GM18909 (cell line): ENCODE measurements around the gene DIPK1C.
A peak's percentile ranks its signal among the peaks of the same experiment; 100 is the strongest.
"Not testable (repeated sequence)": the region's sequence is repeated elsewhere in the genome, so short reads cannot be mapped to it uniquely, and the experiment has no call there.

Experiments
- ATAC-seq: cut with Tn5 transposase; IDR thresholded peaks from one replicate; pipeline ENCODE4 v1.9.1; 2021; ENCODE audit warnings: mild to moderate bottlenecking; ENCODE audit not compliant: unreplicated experiment, poor library complexity

The DIPK1C gene

GRCh38 chr18:74457043-74457724 is at the start of gene DIPK1C:
Gene DIPK1C, minus strand, starts transcription at chr18:74457308. Its CDS starts 49 bp downstream, at chr18:74457259.
- ATAC-seq, result no peak

- no peak for ATAC-seq
Observed at GRCh38 chr18:74506448-74507084, 49.5 kb upstream of the DIPK1C start.

- ATAC-seq, result no peak
Observed at GRCh38 chr18:74505776-74506175, 48.7 kb upstream of the DIPK1C start.

GRCh38 chr18:74503137-74503536 is 46.0 kb upstream of the DIPK1C start:
- ATAC-seq, result no peak

- ATAC-seq, result no peak
Observed at GRCh38 chr18:74501386-74501785, 44.3 kb upstream of the DIPK1C start.

- not testable (repeated sequence) for ATAC-seq
Observed at GRCh38 chr18:74500774-74501173, 43.7 kb upstream of the DIPK1C start.

- ATAC-seq, result no peak
Observed at GRCh38 chr18:74500372-74500771, 43.3 kb upstream of the DIPK1C start.

- peak; percentile 57 for ATAC-seq
Observed at GRCh38 chr18:74499633-74500032, 42.5 kb upstream of the DIPK1C start.

- peak; percentile 26 for ATAC-seq
Observed at GRCh38 chr18:74498712-74499627, 41.9 kb upstream of the DIPK1C start.

GRCh38 chr18:74497778-74498177 is 40.7 kb upstream of the DIPK1C start:
- no peak for ATAC-seq

- ATAC-seq, result no peak
Observed at GRCh38 chr18:74497324-74497676, 40.2 kb upstream of the DIPK1C start.

GRCh38 chr18:74496508-74497323 is 39.6 kb upstream of the DIPK1C start:
- ATAC-seq, result peak; percentile 35

GRCh38 chr18:74495581-74496507 is 38.7 kb upstream of the DIPK1C start, which contains the start of gene CNDP2:
Gene CNDP2, plus strand, starts transcription at chr18:74496363. Its CDS starts 3,611 bp downstream, at chr18:74499974.
- peak; percentile 79 for ATAC-seq

- ATAC-seq, result no peak
Observed at GRCh38 chr18:74494514-74494913, 37.4 kb upstream of the DIPK1C start.

GRCh38 chr18:74493689-74494088 is 36.6 kb upstream of the DIPK1C start:
- ATAC-seq, result peak; percentile 23

- no peak for ATAC-seq
Observed at GRCh38 chr18:74492259-74492658, 35.2 kb upstream of the DIPK1C start.

GRCh38 chr18:74489676-74490075 is 32.6 kb upstream of the DIPK1C start:
- no peak for ATAC-seq

GRCh38 chr18:74488864-74489263 is 31.8 kb upstream of the DIPK1C start:
- ATAC-seq, result no peak

- ATAC-seq, result no peak
Observed at GRCh38 chr18:74488354-74488753, 31.2 kb upstream of the DIPK1C start.
